Melanocyte of skin (primary cell): ENCODE results near the gene HMGN1. TPM values are rescaled to one million over a fixed set of nuclear protein-coding genes. Genes with fewer than 3 reads are reported as not detected.

Experiments used
- small RNA-seq, 2 donors: library from RNA; depleted of rRNA; stranded (forward); fragments of <200 nt; gene quantifications; one replicate each; pipeline ENCODE3, GENCODE V24; 2012
- total RNA-seq, 2 donors: library from RNA; depleted of rRNA; stranded (reverse); fragments of >200 nt; gene quantifications; 2 replicates each; pipeline ENCODE4 v1.2.3, GENCODE V29; 2012

HMGN1 gene
- 100 to 1,000 TPM in 1 of 2 donors, 10 to 100 TPM in 1; 93.3 to 178 TPM for total RNA-seq

GRCh38 chr21:39348355-39349210, at the start of gene HMGN1:
Gene HMGN1, minus strand, starts transcription at chr21:39349088. Its CDS starts 171 bp downstream, at chr21:39348917.

GRCh38 chr21:39313571-39314142, 35.2 kb downstream of the HMGN1 start, which contains the start of gene BRWD1:
Gene BRWD1, minus strand, starts transcription at chr21:39313632. Its CDS starts 141 bp downstream, at chr21:39313491.

Small RNA genes lying within 50 kb of the gene (small RNA-seq; reads per million reads assigned to genes)
- 0 reads per million in 2 donors for gene RF00019

Other genes starting within 250 kb of the HMGN1 start
- 100 to 1,000 TPM in 1 of 2 donors, 10 to 100 TPM in 1; 52.7 to 159 TPM for gene PSMG1, start 165.6 kb downstream of the HMGN1 start, total RNA-seq
- 10 to 100 TPM; 29.6 to 36.1 TPM for gene BRWD1, start 35.5 kb downstream of the HMGN1 start, total RNA-seq
- gene LCA5L, start 96.7 kb upstream of the HMGN1 start, total RNA-seq: 1 to 10 TPM in 1 of 2 donors, under 1 TPM in 1; 0.33 to 1.0 TPM
- 1 to 10 TPM in 1 of 2 donors, under 1 TPM in 1; 1.00 to 2.1 TPM for gene SH3BGR, start 102.9 kb upstream of the HMGN1 start, total RNA-seq